ENCODE data around the gene ARPC1A.

Gene ARPC1A

DNA sequence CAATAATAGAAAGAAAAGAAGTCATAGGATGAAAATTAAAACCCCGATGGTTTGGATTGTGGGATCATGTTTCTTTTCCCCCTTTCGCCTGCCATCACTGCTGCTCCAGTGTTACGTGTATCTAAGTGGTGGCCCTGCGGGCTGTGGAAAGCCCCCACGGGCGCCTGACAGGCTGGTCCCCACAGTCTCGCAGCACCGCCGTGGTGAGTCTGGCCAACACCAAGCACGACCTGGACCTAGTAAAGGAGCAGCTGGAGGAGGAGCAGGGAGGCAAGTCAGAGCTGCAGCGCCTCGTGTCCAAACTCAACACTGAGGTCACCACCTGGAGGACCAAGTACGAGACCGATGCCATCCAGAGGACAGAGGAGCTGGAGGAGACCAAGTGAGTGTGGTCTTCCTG is 33.6 kb upstream of the ARPC1A start:
- no peak overlapping the region for H3K4me3 ChIP-seq (ENCODE audit: low read depth, low read length)
- TF ChIP-seq CTCF (IDR thresholded peaks at IDR 0.05; ENCODE audit: insufficient read depth, low read depth, low read length, missing control alignments), result no peak
- no peak for DNase-seq (ENCODE audit: low read depth)

- H3K4me3 ChIP-seq (ENCODE audit: low read depth, low read length), result no peak overlapping the region
- no peak for TF ChIP-seq CTCF (IDR thresholded peaks at IDR 0.05; ENCODE audit: insufficient read depth, low read depth, low read length, missing control alignments)
- DNase-seq (ENCODE audit: low read depth), result no peak
Observed at GRCh38 chr7:99293167-99293566, 32.5 kb upstream of the ARPC1A start.

- TF ChIP-seq CTCF (IDR thresholded peaks at IDR 0.05; ENCODE audit: insufficient read depth, low read depth, low read length, missing control alignments), result no peak
- DNase-seq (ENCODE audit: low read depth), result no peak
- H3K4me3 ChIP-seq (ENCODE audit: low read depth, low read length), result no peak overlapping the region
Observed at GRCh38 chr7:99293650-99294049, 32.0 kb upstream of the ARPC1A start.

- DNase-seq (ENCODE audit: low read depth), result no peak
- H3K4me3 ChIP-seq (ENCODE audit: low read depth, low read length), result no peak overlapping the region
- TF ChIP-seq CTCF (IDR thresholded peaks at IDR 0.05; ENCODE audit: insufficient read depth, low read depth, low read length, missing control alignments), result no peak
Observed at GRCh38 chr7:99296471-99296870, 29.2 kb upstream of the ARPC1A start.

GRCh38 chr7:99301496-99301895 is 24.2 kb upstream of the ARPC1A start:
- TF ChIP-seq CTCF (IDR thresholded peaks at IDR 0.05; ENCODE audit: insufficient read depth, low read depth, low read length, missing control alignments), result no peak
- DNase-seq (ENCODE audit: low read depth), result no peak
- no peak overlapping the region for H3K4me3 ChIP-seq (ENCODE audit: low read depth, low read length)

- DNase-seq (ENCODE audit: low read depth), result no peak
- no peak overlapping the region for H3K4me3 ChIP-seq (ENCODE audit: low read depth, low read length)
- no peak for TF ChIP-seq CTCF (IDR thresholded peaks at IDR 0.05; ENCODE audit: insufficient read depth, low read depth, low read length, missing control alignments)
Observed at GRCh38 chr7:99305473-99306260, 20.0 kb upstream of the ARPC1A start.
